ENCODE measurements around the gene ZNF605. TPM values are rescaled to one million over a fixed set of nuclear protein-coding genes. Genes with fewer than 3 reads are reported as not detected.
A peak's percentile ranks its signal among the peaks of the same experiment; 100 is the strongest.
"Not testable (repeated sequence)": the region's sequence is repeated elsewhere in the genome, so short reads cannot be mapped to it uniquely, and the experiment has no call there.

The ZNF605 gene
- total and polyA plus RNA-seq, 12 donors = 2.7 to 16.3 (median 8.1) TPM

DNA sequence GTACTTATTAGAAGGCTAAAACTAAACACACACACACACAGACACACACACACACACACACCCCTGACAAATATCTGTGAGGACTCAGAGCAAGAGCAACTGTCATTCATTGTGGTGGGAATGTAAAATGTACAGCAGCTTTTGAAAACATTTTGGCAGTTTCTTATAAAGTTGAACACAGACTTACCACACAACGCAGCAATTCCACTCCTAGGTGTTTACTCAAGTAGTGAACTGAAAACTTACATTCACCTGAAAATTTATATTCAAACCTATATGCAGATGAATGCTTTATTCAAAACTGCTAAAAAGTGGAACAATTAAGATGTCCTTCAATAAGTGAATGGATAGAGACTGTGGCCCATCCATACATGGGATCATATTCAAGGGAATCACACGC, 18.6 kb downstream of the ZNF605 start:
- TF ChIP-seq, protein P1, sequence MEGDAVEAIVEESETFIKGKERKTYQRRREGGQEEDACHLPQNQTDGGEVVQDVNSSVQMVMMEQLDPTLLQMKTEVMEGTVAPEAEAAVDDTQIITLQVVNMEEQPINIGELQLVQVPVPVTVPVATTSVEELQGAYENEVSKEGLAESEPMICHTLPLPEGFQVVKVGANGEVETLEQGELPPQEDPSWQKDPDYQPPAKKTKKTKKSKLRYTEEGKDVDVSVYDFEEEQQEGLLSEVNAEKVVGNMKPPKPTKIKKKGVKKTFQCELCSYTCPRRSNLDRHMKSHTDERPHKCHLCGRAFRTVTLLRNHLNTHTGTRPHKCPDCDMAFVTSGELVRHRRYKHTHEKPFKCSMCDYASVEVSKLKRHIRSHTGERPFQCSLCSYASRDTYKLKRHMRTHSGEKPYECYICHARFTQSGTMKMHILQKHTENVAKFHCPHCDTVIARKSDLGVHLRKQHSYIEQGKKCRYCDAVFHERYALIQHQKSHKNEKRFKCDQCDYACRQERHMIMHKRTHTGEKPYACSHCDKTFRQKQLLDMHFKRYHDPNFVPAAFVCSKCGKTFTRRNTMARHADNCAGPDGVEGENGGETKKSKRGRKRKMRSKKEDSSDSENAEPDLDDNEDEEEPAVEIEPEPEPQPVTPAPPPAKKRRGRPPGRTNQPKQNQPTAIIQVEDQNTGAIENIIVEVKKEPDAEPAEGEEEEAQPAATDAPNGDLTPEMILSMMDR (IDR thresholded peaks at IDR 0.05) = no peak
- no peak for TF ChIP-seq POLR2A (IDR thresholded peaks at IDR 0.05)
- no peak for DNase-seq
- no peaks in the 10 kb centered on the region for H3K27me3 ChIP-seq
- WGBS, 4 donors = 96 to 99% (median 98%) methylated on average over 2 of the region's 2 CpGs
- intact Hi-C loops (cut with DNase I) = no loop called here
- H3K4me1 ChIP-seq (replicated peaks in 1 of 2) = no peaks in the 10 kb centered on the region
- H3K4me3 ChIP-seq = no peak overlapping the region
- peaks cover 0 to 57% (median 6%) of the 10 kb centered on the region in 3 donors for H3K9me3 ChIP-seq (replicated peaks in 1 of 3)
- H3K36me3 ChIP-seq (replicated peaks in 1 of 2) = peaks cover 0 to 2% of the 10 kb centered on the region in 2 donors
- H3K27ac ChIP-seq = no peak overlapping the region

DNA sequence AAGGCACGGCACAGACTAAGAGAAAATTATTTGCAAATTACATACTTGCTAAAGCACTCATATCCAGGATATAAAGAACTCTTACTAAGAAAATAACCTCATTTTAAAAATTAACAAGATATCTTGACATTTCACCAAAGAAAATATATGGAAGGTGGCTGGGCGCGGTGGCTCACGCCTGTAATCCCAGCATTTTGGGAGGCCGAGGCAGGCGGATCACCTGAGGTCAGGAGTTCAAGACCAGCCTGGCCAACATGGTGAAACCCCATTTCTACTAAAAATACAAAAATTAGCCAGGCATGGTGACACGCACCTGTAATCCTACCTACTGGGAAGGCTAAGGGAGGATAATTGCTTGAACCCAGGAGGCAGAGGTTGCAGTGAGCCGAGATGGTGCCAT, 19.2 kb downstream of the ZNF605 start:
- DNase-seq; H3K36me3 ChIP-seq (replicated peaks in 1 of 2); H3K27me3 ChIP-seq; H3K4me1 ChIP-seq (replicated peaks in 1 of 2); H3K27ac ChIP-seq; intact Hi-C loops (cut with DNase I); H3K4me3 ChIP-seq: not testable (repeated sequence)
- peaks cover 0 to 57% (median 9%) of the 10 kb centered on the region in 3 donors for H3K9me3 ChIP-seq (replicated peaks in 1 of 3)
- WGBS, 4 donors = 94 to 98% (median 97%) methylated on average over 8 of the region's 8 CpGs

DNA sequence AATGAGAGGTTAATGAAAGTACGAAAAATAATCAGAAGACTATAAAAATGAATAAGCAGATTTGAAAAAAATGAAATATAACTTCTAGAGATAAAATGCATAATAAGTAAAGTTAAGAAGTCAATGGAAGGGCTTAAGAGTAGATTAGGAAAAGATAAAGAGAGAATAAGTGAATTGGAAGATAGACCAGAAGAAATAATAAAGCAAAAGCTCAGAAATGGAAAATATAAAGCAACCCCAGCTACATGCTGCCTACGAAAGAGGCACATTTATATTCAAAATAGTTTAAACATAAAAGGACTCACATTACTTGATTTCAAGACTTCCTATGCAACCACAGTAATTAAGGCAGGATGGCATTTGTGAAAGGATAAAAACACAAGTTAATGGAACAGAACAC, 19.9 kb downstream of the ZNF605 start:
- no peak for DNase-seq
- Histone ChIP-seq H3K27me3 (no peaks in the 10 kb centered on the region), H3K9me3 (replicated peaks in 1 of 3) (peaks cover 0 to 58% (median 11%) of the 10 kb centered on the region in 3 donors), H3K4me3 (no peak overlapping the region), H3K4me1 (replicated peaks in 1 of 2) (no peaks in the 10 kb centered on the region), H3K27ac (no peak overlapping the region), H3K36me3 (replicated peaks in 1 of 2) (no peaks in the 10 kb centered on the region)
- WGBS, 4 donors = 95 to 96% (median 96%) methylated on average over 2 of the region's 2 CpGs
- no peak for TF ChIP-seq POLR2A (IDR thresholded peaks at IDR 0.05)
- TF ChIP-seq, protein P1 (IDR thresholded peaks at IDR 0.05) = no peak
- intact Hi-C loops (cut with DNase I) = no loop called here

DNA sequence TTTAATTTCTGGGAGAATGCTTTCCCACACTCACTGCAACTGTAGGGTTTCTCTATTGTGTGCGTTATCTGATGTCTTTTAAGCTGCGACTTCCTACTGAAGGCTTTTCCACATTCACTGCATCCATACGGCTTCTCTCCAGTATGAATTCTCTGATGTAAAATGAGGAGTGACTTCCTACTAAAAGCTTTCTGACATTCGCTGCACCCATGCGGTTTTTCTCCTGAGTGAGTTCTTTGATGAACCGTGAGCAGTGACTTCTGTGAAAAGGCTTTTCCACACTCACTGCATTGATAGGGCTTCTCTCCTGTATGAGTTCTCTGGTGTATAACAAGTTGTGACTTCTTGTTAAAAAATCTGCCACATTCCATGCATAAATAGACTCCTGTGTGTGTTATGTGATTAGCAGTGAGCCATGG, 29.7 kb downstream of the ZNF605 start:
- Histone ChIP-seq H3K9me3 (replicated peaks in 1 of 3) (peaks cover 38 to 99% (median 45%) of the 10 kb centered on the region in 3 donors), H3K27ac (no peak overlapping the region), H3K36me3 (replicated peaks in 1 of 2) (no peaks in the 10 kb centered on the region), H3K27me3 (no peaks in the 10 kb centered on the region), H3K4me3 (peak overlapping the region in 1 of 4 donors; percentile 7), H3K4me1 (replicated peaks in 1 of 2) (no peaks in the 10 kb centered on the region)
- DNase-seq = no peak
- TF ChIP-seq, protein P1 (IDR thresholded peaks at IDR 0.05) = no peak
- TF ChIP-seq POLR2A (IDR thresholded peaks at IDR 0.05) = no peak
- 93 to 99% (median 98%) methylated on average over 6 of the region's 6 CpGs for WGBS, 4 donors
- intact Hi-C loops (cut with DNase I) = loop anchor here in 1 of 2 donors (5.0 kb wide), 1 partner anchor 181 kb away; no protein-coding TSS in a partner anchor
